ENCODE data around the gene PRPH2. TPM values are rescaled to one million over a fixed set of nuclear protein-coding genes. Genes with fewer than 3 reads are reported as not detected.

PRPH2 gene
- total and polyA plus RNA-seq, 2 donors (not counting 3 experiments of a cell fraction or from before 2014, with no cell fraction given), result 0.40 to 0.46 TPM

- Histone ChIP-seq H3K9ac (replicated peaks; ENCODE audit: extremely low read depth, insufficient read depth, low read length) (no peak overlapping the region), H4K20me1 (replicated peaks; ENCODE audit: control insufficient read depth, extremely low read depth, insufficient read depth, low read length) (no peaks in the 10 kb centered on the region), H3K4me3 (replicated peaks in 1 of 3; ENCODE audit: insufficient read depth in 1 of 3, low read depth in 1 of 3, low read length in 3 of 3) (no peak overlapping the region), H3K27ac (ENCODE audit: insufficient read depth, low read depth, low read length) (no peak overlapping the region), H3K4me1 (ENCODE audit: control insufficient read depth, extremely low read depth, insufficient read depth, low read length) (peaks cover 18% of the 10 kb centered on the region), H3K79me2 (ENCODE audit: control insufficient read depth, insufficient read depth, low read length) (peaks cover 19% of the 10 kb centered on the region), H2AFZ (ENCODE audit: low read depth, low read length) (no peak overlapping the region), H3K27me3 (ENCODE audit: control insufficient read depth in 2 of 2, insufficient read depth in 2 of 2, low read length in 2 of 2) (peaks cover 0 to 2% of the 10 kb centered on the region in 2 experiments), H3K4me2 (ENCODE audit: insufficient read depth, low read length) (no peak overlapping the region), H3K36me3 (ENCODE audit: control insufficient read depth in 2 of 2, extremely low read depth in 1 of 2, insufficient read depth in 2 of 2, low read length in 2 of 2) (no peaks in the 10 kb centered on the region), H3K9me1 (replicated peaks; ENCODE audit: control insufficient read depth, extremely low read depth, insufficient read depth, low read length) (no peaks in the 10 kb centered on the region), H3K9me3 (replicated peaks; ENCODE audit: control insufficient read depth, insufficient read depth, low read length) (no peaks in the 10 kb centered on the region)
- FAIRE-seq (no peak), DNase-seq (ENCODE audit: low read depth, low spot score) (no peak)
- TF ChIP-seq GATA2 (IDR thresholded peaks at IDR 0.05; ENCODE audit: insufficient read depth, insufficient read length, low read depth, low read length) (no peak), EZH2 (IDR thresholded peaks at IDR 0.05; ENCODE audit: borderline replicate concordance, low read depth, low read length, severe bottlenecking) (no peak), JUN (IDR thresholded peaks at IDR 0.05; ENCODE audit: borderline replicate concordance, insufficient read depth, insufficient read length, low read depth) (no peak), MYC (IDR thresholded peaks at IDR 0.05; ENCODE audit: low read depth, low read length) (no peak), MAX (IDR thresholded peaks at IDR 0.05; ENCODE audit: insufficient read depth, insufficient read length) (no peak), CTCF (IDR thresholded peaks at IDR 0.05; ENCODE audit: extremely low read depth in 1 of 2, insufficient read depth in 1 of 2, low read depth in 1 of 2, low read length in 2 of 2) (no peak), POLR2AphosphoS5 (IDR thresholded peaks at IDR 0.05; ENCODE audit: insufficient read depth, low read depth, low read length) (no peak), FOS (IDR thresholded peaks at IDR 0.05; ENCODE audit: borderline replicate concordance, insufficient read depth, low read length) (no peak), POLR2A (IDR thresholded peaks at IDR 0.05; ENCODE audit: low read depth, low read length) (no peak)
- BruUV-seq (replicated peaks), result no TSS peak
- POLR2A ChIA-PET, result interaction anchor here (0.6 kb wide), 1 partner anchor 57 kb away, joined by 3 read pairs; no protein-coding TSS in a partner anchor
- dilution Hi-C loops (cut with MboI; ENCODE audit: extremely low pct_ligation_motif_present, low sequenced_read_pairs), result no loop called here
- intact Hi-C loops (cut with micrococcal nuclease), result no loop called here
- CTCF ChIA-PET, result interaction anchor here (0.9 to 1.6 kb wide), 6 partner anchors 8 to 123 kb away, joined by 3 to 6 read pairs (median 4); no protein-coding TSS in a partner anchor
These were observed 18.3 kb upstream of the PRPH2 start for GRCh38 chr6:42740725-42741124.

Data from endothelial cell of umbilical vein (primary cell).